ENCODE data around the gene OR2C3. TPM values are rescaled to one million over a fixed set of nuclear protein-coding genes. Genes with fewer than 3 reads are reported as not detected.

OR2C3 gene
- total RNA-seq, 3 donors from 2014 or later (not counting 1 experiment from before 2014, with no cell fraction given) = not detected

- TF ChIP-seq, protein P1, sequence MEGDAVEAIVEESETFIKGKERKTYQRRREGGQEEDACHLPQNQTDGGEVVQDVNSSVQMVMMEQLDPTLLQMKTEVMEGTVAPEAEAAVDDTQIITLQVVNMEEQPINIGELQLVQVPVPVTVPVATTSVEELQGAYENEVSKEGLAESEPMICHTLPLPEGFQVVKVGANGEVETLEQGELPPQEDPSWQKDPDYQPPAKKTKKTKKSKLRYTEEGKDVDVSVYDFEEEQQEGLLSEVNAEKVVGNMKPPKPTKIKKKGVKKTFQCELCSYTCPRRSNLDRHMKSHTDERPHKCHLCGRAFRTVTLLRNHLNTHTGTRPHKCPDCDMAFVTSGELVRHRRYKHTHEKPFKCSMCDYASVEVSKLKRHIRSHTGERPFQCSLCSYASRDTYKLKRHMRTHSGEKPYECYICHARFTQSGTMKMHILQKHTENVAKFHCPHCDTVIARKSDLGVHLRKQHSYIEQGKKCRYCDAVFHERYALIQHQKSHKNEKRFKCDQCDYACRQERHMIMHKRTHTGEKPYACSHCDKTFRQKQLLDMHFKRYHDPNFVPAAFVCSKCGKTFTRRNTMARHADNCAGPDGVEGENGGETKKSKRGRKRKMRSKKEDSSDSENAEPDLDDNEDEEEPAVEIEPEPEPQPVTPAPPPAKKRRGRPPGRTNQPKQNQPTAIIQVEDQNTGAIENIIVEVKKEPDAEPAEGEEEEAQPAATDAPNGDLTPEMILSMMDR (IDR thresholded peaks at IDR 0.05) = no peak
- no peak for ATAC-seq
- H3K4me3 Mint-ChIP-seq = no peak overlapping the region
Measured at GRCh38 chr1:247506831-247507230, 29.4 kb downstream of the OR2C3 start.

DNA sequence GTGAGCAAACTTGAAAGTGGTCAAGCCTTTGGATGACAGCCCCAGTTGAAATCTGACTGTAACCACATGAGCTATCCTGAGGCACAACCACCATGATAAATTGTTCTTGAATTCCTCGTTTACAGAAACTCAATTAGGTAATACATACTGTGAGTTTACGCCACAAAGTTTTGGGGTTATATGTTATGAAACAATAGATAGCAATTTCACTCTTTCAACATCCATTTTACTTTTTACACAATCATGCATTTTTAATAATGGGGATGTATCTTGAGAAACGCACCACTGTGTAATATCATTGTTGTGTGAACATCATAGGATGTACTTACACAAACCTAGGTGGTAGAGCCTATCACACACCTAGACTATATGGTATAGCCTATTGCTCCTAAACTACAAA is 35.4 kb downstream of the OR2C3 start:
- Mint-ChIP-seq H3K27me3 (ENCODE audit: low read depth in 2 of 2) (peaks cover 5% of the 10 kb centered on the region in 2 donors), H3K27ac (no peak overlapping the region), H3K36me3 (no peaks in the 10 kb centered on the region), H3K9me3 (no peaks in the 10 kb centered on the region), H3K4me1 (no peaks in the 10 kb centered on the region), H3K4me3 (no peak overlapping the region)
- Histone ChIP-seq H3K4me3 (ENCODE audit: low read length) (no peak overlapping the region), H3K9me3 (ENCODE audit: control insufficient read depth, insufficient read depth, low read length) (no peaks in the 10 kb centered on the region), H3K36me3 (ENCODE audit: control insufficient read depth, insufficient read depth, low read length) (no peaks in the 10 kb centered on the region), H3K27ac (ENCODE audit: low read length) (no peak overlapping the region), H3K27me3 (ENCODE audit: control insufficient read depth, insufficient read depth, low read length) (no peaks in the 10 kb centered on the region), H3K4me1 (ENCODE audit: control insufficient read depth, insufficient read depth, low read length) (no peaks in the 10 kb centered on the region)
- TF ChIP-seq, protein P1 (IDR thresholded peaks at IDR 0.05) = no peak
- intact Hi-C loops (cut with micrococcal nuclease) = no loop called here
- WGBS (ENCODE audit: insufficient coverage) = no CpG with 5 or more reads among the region's 3 CpGs
- DNase-seq (no peak), ATAC-seq (peak in 1 of 3 donors; percentile 76)

More at GRCh38 chr1:247506831-247507230, 29.4 kb downstream of the OR2C3 start:
- no peaks in the 10 kb centered on the region for H3K27me3 Mint-ChIP-seq (ENCODE audit: low read depth in 2 of 2)
- no peak for DNase-seq
- intact Hi-C loops (cut with micrococcal nuclease) = no loop called here
- no peak overlapping the region for H3K27ac Mint-ChIP-seq
- no peaks in the 10 kb centered on the region for H3K4me1 Mint-ChIP-seq
- H3K27me3 ChIP-seq (ENCODE audit: control insufficient read depth, insufficient read depth, low read length) = no peaks in the 10 kb centered on the region
- H3K4me3 ChIP-seq (ENCODE audit: low read length) = no peak overlapping the region
- H3K4me1 ChIP-seq (ENCODE audit: control insufficient read depth, insufficient read depth, low read length) = no peaks in the 10 kb centered on the region
- WGBS (ENCODE audit: insufficient coverage) = 33% methylated on average over 2 of the region's 3 CpGs
- no peaks in the 10 kb centered on the region for H3K9me3 ChIP-seq (ENCODE audit: control insufficient read depth, insufficient read depth, low read length)
- no peaks in the 10 kb centered on the region for H3K36me3 Mint-ChIP-seq
- H3K36me3 ChIP-seq (ENCODE audit: control insufficient read depth, insufficient read depth, low read length) = no peaks in the 10 kb centered on the region
- H3K27ac ChIP-seq (ENCODE audit: low read length) = no peak overlapping the region
- H3K9me3 Mint-ChIP-seq = no peaks in the 10 kb centered on the region

GRCh38 chr1:247496581-247497285 is 39.5 kb downstream of the OR2C3 start:
- TF ChIP-seq, protein P1 (IDR thresholded peaks at IDR 0.05) = no peak
- peaks cover 0 to 1% of the 10 kb centered on the region in 2 donors for H3K4me1 Mint-ChIP-seq
- Histone ChIP-seq H3K4me3 (ENCODE audit: low read length) (no peak overlapping the region), H3K36me3 (ENCODE audit: control insufficient read depth, insufficient read depth, low read length) (no peaks in the 10 kb centered on the region), H3K27me3 (ENCODE audit: control insufficient read depth, insufficient read depth, low read length) (no peaks in the 10 kb centered on the region), H3K4me1 (ENCODE audit: control insufficient read depth, insufficient read depth, low read length) (no peaks in the 10 kb centered on the region), H3K9me3 (ENCODE audit: control insufficient read depth, insufficient read depth, low read length) (no peaks in the 10 kb centered on the region), H3K27ac (ENCODE audit: low read length) (no peak overlapping the region)
- H3K4me3 Mint-ChIP-seq = no peak overlapping the region
- H3K36me3 Mint-ChIP-seq = no peaks in the 10 kb centered on the region
- H3K27me3 Mint-ChIP-seq (ENCODE audit: low read depth in 2 of 2) = peaks cover 8 to 13% of the 10 kb centered on the region in 2 donors
- WGBS (ENCODE audit: insufficient coverage) = 92% methylated on average over 9 of the region's 10 CpGs
- intact Hi-C loops (cut with micrococcal nuclease) = no loop called here
- no peak for ATAC-seq
- H3K9me3 Mint-ChIP-seq = no peaks in the 10 kb centered on the region
- no peak for DNase-seq
- H3K27ac Mint-ChIP-seq = no peak overlapping the region

DNA sequence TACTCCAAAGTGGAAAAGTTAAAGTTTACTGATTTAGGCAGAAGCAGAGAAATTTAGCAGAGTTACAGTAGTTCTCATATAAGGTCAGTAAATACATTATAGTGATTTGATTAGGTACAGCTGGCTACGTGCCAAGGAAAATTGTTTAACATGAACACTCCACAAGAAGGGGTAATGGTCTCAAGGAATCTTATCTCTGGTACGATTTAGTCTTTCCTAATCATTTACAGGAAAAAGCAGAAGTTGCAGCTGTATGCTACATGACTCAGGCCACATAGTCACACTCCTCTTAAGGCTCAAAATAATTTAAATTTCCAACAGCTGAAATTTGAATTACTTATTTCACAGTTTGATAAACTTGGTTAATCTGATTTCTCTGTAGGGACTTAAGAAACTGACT is 41.5 kb downstream of the OR2C3 start:
- DNase-seq = no peak

More for the DNA sequence above, 41.5 kb downstream of the OR2C3 start:
- Mint-ChIP-seq H3K36me3 (no peaks in the 10 kb centered on the region), H3K4me3 (no peak overlapping the region), H3K27ac (no peak overlapping the region), H3K27me3 (ENCODE audit: low read depth in 2 of 2) (peaks cover 16 to 24% of the 10 kb centered on the region in 2 donors), H3K9me3 (no peaks in the 10 kb centered on the region), H3K4me1 (peaks cover 0 to 7% of the 10 kb centered on the region in 2 donors)
- intact Hi-C loops (cut with micrococcal nuclease) = no loop called here
- Histone ChIP-seq H3K27ac (ENCODE audit: low read length) (no peak overlapping the region), H3K27me3 (ENCODE audit: control insufficient read depth, insufficient read depth, low read length) (no peaks in the 10 kb centered on the region), H3K9me3 (ENCODE audit: control insufficient read depth, insufficient read depth, low read length) (no peaks in the 10 kb centered on the region), H3K4me1 (ENCODE audit: control insufficient read depth, insufficient read depth, low read length) (no peaks in the 10 kb centered on the region), H3K4me3 (ENCODE audit: low read length) (no peak overlapping the region), H3K36me3 (ENCODE audit: control insufficient read depth, insufficient read depth, low read length) (no peaks in the 10 kb centered on the region)
- TF ChIP-seq, protein P1 (IDR thresholded peaks at IDR 0.05) = no peak
- ATAC-seq = peak in 1 of 3 donors; percentile 67
- WGBS (ENCODE audit: insufficient coverage) = 17% methylated on average over 2 of the region's 2 CpGs
